Activated CD4-positive, alpha-beta T cell treated with anti-CD3 and anti-CD28 coated beads, Interleukin-2, amount 10 ng/mL, durations not matched to agents 24 days and 14 days (primary cell): ENCODE results near the gene MGLL. TPM values are rescaled to one million over a fixed set of nuclear protein-coding genes. Genes with fewer than 3 reads are reported as not detected.
"Not testable (repeated sequence)": the region's sequence is repeated elsewhere in the genome, so short reads cannot be mapped to it uniquely, and the experiment has no call there.

Source experiments
- DNase-seq: peaks from one replicate; pipeline ENCODE4 v3.0.0; 2022
- H3K27ac Mint-ChIP-seq: one replicate; pipeline ENCODE4 v1.8.0; 2022; ENCODE audit warnings: mild to moderate bottlenecking, mixed read lengths
- H3K27me3 Mint-ChIP-seq: one replicate; pipeline ENCODE4 v1.8.0; 2022; ENCODE audit warnings: mixed read lengths
- H3K36me3 Mint-ChIP-seq: one replicate; pipeline ENCODE4 v1.8.0; 2022; ENCODE audit warnings: low read depth, mild to moderate bottlenecking, mixed read lengths
- H3K4me1 Mint-ChIP-seq: one replicate; pipeline ENCODE4 v1.8.0; 2021; ENCODE audit warnings: mixed read lengths
- H3K4me3 Mint-ChIP-seq: one replicate; pipeline ENCODE4 v1.8.0; 2022; ENCODE audit warnings: mild to moderate bottlenecking, moderate library complexity, mixed read lengths
- H3K9me3 Mint-ChIP-seq: one replicate; pipeline ENCODE4 v1.8.0; 2021; ENCODE audit warnings: mixed read lengths
- intact Hi-C: fragments of 100-400 bp; cut with micrococcal nuclease; formaldehyde crosslinking; loops from one replicate; pipeline ENCODE4 v1.15.1; 2023
- total RNA-seq: library from RNA; stranded (reverse); gene quantifications from 2 replicates; pipeline ENCODE4 v1.2.3, GENCODE V29; 2022

Gene MGLL
- total RNA-seq, 1 donor from 2014 or later = 2.3 TPM

- Mint-ChIP-seq H3K27me3 (peaks cover 2% of the 10 kb centered on the region), H3K27ac (no peak overlapping the region), H3K9me3 (no peaks in the 10 kb centered on the region), H3K4me1 (peaks cover 6% of the 10 kb centered on the region), H3K4me3 (no peak overlapping the region), H3K36me3 (no peaks in the 10 kb centered on the region)
- DNase-seq = no peak
- intact Hi-C loops = no loop called here
Observed at GRCh38 chr3:127686512-127686894, 135.8 kb downstream of the MGLL start.

- Mint-ChIP-seq H3K27ac (no peak overlapping the region), H3K4me1 (peaks cover 6% of the 10 kb centered on the region), H3K27me3 (peaks cover 2% of the 10 kb centered on the region), H3K9me3 (no peaks in the 10 kb centered on the region), H3K36me3 (no peaks in the 10 kb centered on the region), H3K4me3 (no peak overlapping the region)
- intact Hi-C loops = no loop called here
- DNase-seq = no peak
Observed at GRCh38 chr3:127685708-127686511, 136.4 kb downstream of the MGLL start.

GRCh38 chr3:127684871-127685707 is 137.2 kb downstream of the MGLL start:
- Mint-ChIP-seq H3K9me3 (no peaks in the 10 kb centered on the region), H3K4me3 (no peak overlapping the region), H3K27me3 (peaks cover 2% of the 10 kb centered on the region), H3K27ac (no peak overlapping the region), H3K4me1 (peaks cover 6% of the 10 kb centered on the region), H3K36me3 (no peaks in the 10 kb centered on the region)
- DNase-seq = no peak
- intact Hi-C loops = no loop called here

GRCh38 chr3:127682561-127682960 is 139.8 kb downstream of the MGLL start:
- Mint-ChIP-seq H3K4me3 (no peak overlapping the region), H3K4me1 (peaks cover 6% of the 10 kb centered on the region), H3K27me3 (peaks cover 2% of the 10 kb centered on the region), H3K36me3 (peaks cover 2% of the 10 kb centered on the region), H3K9me3 (no peaks in the 10 kb centered on the region), H3K27ac (no peak overlapping the region)
- intact Hi-C loops = no loop called here
- DNase-seq = no peak

- H3K27me3 Mint-ChIP-seq, DNase-seq, H3K4me3 Mint-ChIP-seq, H3K36me3 Mint-ChIP-seq, H3K4me1 Mint-ChIP-seq, H3K9me3 Mint-ChIP-seq, intact Hi-C loops, H3K27ac Mint-ChIP-seq: not testable (repeated sequence)
Observed at GRCh38 chr3:127682175-127682554, 140.2 kb downstream of the MGLL start.

GRCh38 chr3:127680798-127681221 is 141.5 kb downstream of the MGLL start:
- Mint-ChIP-seq H3K36me3 (peaks cover 2% of the 10 kb centered on the region), H3K27me3 (peaks cover 2% of the 10 kb centered on the region), H3K9me3 (no peaks in the 10 kb centered on the region), H3K27ac (no peak overlapping the region), H3K4me3 (no peak overlapping the region), H3K4me1 (peaks cover 6% of the 10 kb centered on the region)
- intact Hi-C loops = no loop called here
- no peak for DNase-seq

- no peak overlapping the region for H3K27ac Mint-ChIP-seq
- no peaks in the 10 kb centered on the region for H3K9me3 Mint-ChIP-seq
- H3K4me1 Mint-ChIP-seq = peaks cover 6% of the 10 kb centered on the region
- H3K36me3 Mint-ChIP-seq = peaks cover 2% of the 10 kb centered on the region
- intact Hi-C loops = no loop called here
- no peak overlapping the region for H3K4me3 Mint-ChIP-seq
- no peak for DNase-seq
- peaks cover 2% of the 10 kb centered on the region for H3K27me3 Mint-ChIP-seq
Observed at GRCh38 chr3:127680146-127680661, 142.1 kb downstream of the MGLL start.

GRCh38 chr3:127679534-127680145 is 142.7 kb downstream of the MGLL start:
- H3K4me1 Mint-ChIP-seq = peaks cover 7% of the 10 kb centered on the region
- H3K4me3 Mint-ChIP-seq = no peak overlapping the region
- intact Hi-C loops = no loop called here

GRCh38 chr3:127678611-127679533 is 143.4 kb downstream of the MGLL start:
- Mint-ChIP-seq H3K4me3 (no peak overlapping the region), H3K4me1 (peaks cover 12% of the 10 kb centered on the region), H3K27ac (no peak overlapping the region), H3K36me3 (peaks cover 2% of the 10 kb centered on the region), H3K9me3 (no peaks in the 10 kb centered on the region), H3K27me3 (peaks cover 2% of the 10 kb centered on the region)
- DNase-seq = no peak
- intact Hi-C loops = no loop called here

More at GRCh38 chr3:127679534-127680145, 142.7 kb downstream of the MGLL start:
- Mint-ChIP-seq H3K36me3 (peaks cover 2% of the 10 kb centered on the region), H3K27me3 (peaks cover 2% of the 10 kb centered on the region), H3K27ac (no peak overlapping the region), H3K9me3 (no peaks in the 10 kb centered on the region)
- DNase-seq = no peak

GRCh38 chr3:127678315-127678599 is 144.1 kb downstream of the MGLL start:
- no peak overlapping the region for H3K27ac Mint-ChIP-seq
- no peak for DNase-seq
- H3K9me3 Mint-ChIP-seq = no peaks in the 10 kb centered on the region
- H3K4me3 Mint-ChIP-seq = no peak overlapping the region
- peaks cover 12% of the 10 kb centered on the region for H3K4me1 Mint-ChIP-seq
- intact Hi-C loops = no loop called here
- peaks cover 2% of the 10 kb centered on the region for H3K36me3 Mint-ChIP-seq
- no peaks in the 10 kb centered on the region for H3K27me3 Mint-ChIP-seq

- Mint-ChIP-seq H3K4me1 (peaks cover 12% of the 10 kb centered on the region), H3K27ac (no peak overlapping the region), H3K4me3 (no peak overlapping the region), H3K36me3 (peaks cover 2% of the 10 kb centered on the region), H3K27me3 (no peaks in the 10 kb centered on the region), H3K9me3 (no peaks in the 10 kb centered on the region)
- no peak for DNase-seq
- intact Hi-C loops = no loop called here
Observed at GRCh38 chr3:127677541-127678314, 144.6 kb downstream of the MGLL start.

- DNase-seq = no peak
- intact Hi-C loops = no loop called here
- Mint-ChIP-seq H3K27me3 (no peaks in the 10 kb centered on the region), H3K9me3 (no peaks in the 10 kb centered on the region), H3K4me3 (no peak overlapping the region), H3K36me3 (peaks cover 2% of the 10 kb centered on the region), H3K27ac (no peak overlapping the region), H3K4me1 (peaks cover 12% of the 10 kb centered on the region)
Observed at GRCh38 chr3:127676921-127677351, 145.4 kb downstream of the MGLL start.

- H3K9me3 Mint-ChIP-seq = no peaks in the 10 kb centered on the region
- DNase-seq = no peak
- H3K4me3 Mint-ChIP-seq = no peak overlapping the region
- intact Hi-C loops = no loop called here
- peaks cover 2% of the 10 kb centered on the region for H3K36me3 Mint-ChIP-seq
- H3K4me1 Mint-ChIP-seq = peaks cover 15% of the 10 kb centered on the region
- no peak overlapping the region for H3K27ac Mint-ChIP-seq
- H3K27me3 Mint-ChIP-seq = no peaks in the 10 kb centered on the region
Observed at GRCh38 chr3:127676456-127676855, 145.9 kb downstream of the MGLL start.
